ENCODE results near the gene ADCY7.

- TF ChIP-seq, protein P1, sequence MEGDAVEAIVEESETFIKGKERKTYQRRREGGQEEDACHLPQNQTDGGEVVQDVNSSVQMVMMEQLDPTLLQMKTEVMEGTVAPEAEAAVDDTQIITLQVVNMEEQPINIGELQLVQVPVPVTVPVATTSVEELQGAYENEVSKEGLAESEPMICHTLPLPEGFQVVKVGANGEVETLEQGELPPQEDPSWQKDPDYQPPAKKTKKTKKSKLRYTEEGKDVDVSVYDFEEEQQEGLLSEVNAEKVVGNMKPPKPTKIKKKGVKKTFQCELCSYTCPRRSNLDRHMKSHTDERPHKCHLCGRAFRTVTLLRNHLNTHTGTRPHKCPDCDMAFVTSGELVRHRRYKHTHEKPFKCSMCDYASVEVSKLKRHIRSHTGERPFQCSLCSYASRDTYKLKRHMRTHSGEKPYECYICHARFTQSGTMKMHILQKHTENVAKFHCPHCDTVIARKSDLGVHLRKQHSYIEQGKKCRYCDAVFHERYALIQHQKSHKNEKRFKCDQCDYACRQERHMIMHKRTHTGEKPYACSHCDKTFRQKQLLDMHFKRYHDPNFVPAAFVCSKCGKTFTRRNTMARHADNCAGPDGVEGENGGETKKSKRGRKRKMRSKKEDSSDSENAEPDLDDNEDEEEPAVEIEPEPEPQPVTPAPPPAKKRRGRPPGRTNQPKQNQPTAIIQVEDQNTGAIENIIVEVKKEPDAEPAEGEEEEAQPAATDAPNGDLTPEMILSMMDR (conservative IDR thresholded peaks at IDR 0.05) = no peak
- no peak for TF ChIP-seq EZH2 (IDR thresholded peaks at IDR 0.05; ENCODE audit: low read depth)
These were observed 54.0 kb downstream of the ADCY7 start for GRCh38 chr16:50320310-50320709.
